H1 (cell line): Measurements from ENCODE around the gene CUBN. TPM values are rescaled to one million over a fixed set of nuclear protein-coding genes. Genes with fewer than 3 reads are reported as not detected.
"Not testable (repeated sequence)": the region's sequence is repeated elsewhere in the genome, so short reads cannot be mapped to it uniquely, and the experiment has no call there.

ENCODE experiments used
- CTCF ChIA-PET: fragments of 300-600 bp; sonication (Branson Sonifier 250); formaldehyde crosslinking; loops from one replicate; lab custom pipeline; 2021; ENCODE audit not compliant: partially characterized antibody; lab: Charles Lee
- POLR2A ChIA-PET: fragments of 300-600 bp; sonication (Branson Sonifier 250); formaldehyde crosslinking; loops from one replicate; lab custom pipeline; 2021; ENCODE audit warnings: inconsistent platforms; ENCODE audit not compliant: partially characterized antibody; lab: Charles Lee
- DNase-seq, 2 experiments: peaks; one replicate each; pipeline versions ENCODE4 v3.0.0 to v3.0.0-alpha.2; 2010 to 2022; ENCODE audit warnings: low spot score in 2 of 2, low read depth in 1 of 2, mixed read lengths in 1 of 2
- FAIRE-seq: peaks from 2 replicates; lab custom pipeline; 2011; peaks lifted over from hg19 to GRCh38; lab: Jason Lieb, UNC
- H2AFZ ChIP-seq: 2 replicates; pipeline ENCODE4 v1.8.1; 2012; ENCODE audit warnings: low read length, inconsistent platforms
- H2AK5ac ChIP-seq: 2 replicates; pipeline ENCODE4 v1.6.1; 2013; ENCODE audit warnings: low read depth, low read length
- H2BK120ac ChIP-seq: replicated peaks from 2 replicates; pipeline ENCODE3; 2013; ENCODE audit warnings: low read depth, low read length, inconsistent platforms
- H2BK12ac ChIP-seq: 2 replicates; pipeline ENCODE4 v1.6.1; 2013; ENCODE audit warnings: low read depth, low read length
- H2BK15ac ChIP-seq: 2 replicates; pipeline ENCODE4 v1.6.1; 2013; ENCODE audit warnings: low read length
- H2BK20ac ChIP-seq: 2 replicates; pipeline ENCODE4 v1.6.1; 2013; ENCODE audit warnings: low read length
- H2BK5ac ChIP-seq: 2 replicates; pipeline ENCODE4 v1.6.1; 2013; ENCODE audit warnings: low read depth, low read length
- H3K14ac ChIP-seq: 2 replicates; pipeline ENCODE4 v1.6.1; 2013; ENCODE audit warnings: inconsistent platforms; ENCODE audit not compliant: insufficient read length
- H3K18ac ChIP-seq: 2 replicates; pipeline ENCODE4 v1.6.1; 2013; ENCODE audit warnings: low read length; ENCODE audit errors: extremely low read depth
- H3K23ac ChIP-seq: 2 replicates; pipeline ENCODE4 v1.6.1; 2013; ENCODE audit warnings: inconsistent platforms; ENCODE audit not compliant: insufficient read length
- H3K23me2 ChIP-seq: 2 replicates; pipeline ENCODE4 v1.6.1; 2013; ENCODE audit warnings: low read depth, low read length
- H3K27ac ChIP-seq: 2 replicates; pipeline ENCODE4 v1.6.1; 2011; ENCODE audit warnings: low read depth, low read length, inconsistent platforms
- H3K27me3 ChIP-seq, 4 experiments: replicated peaks in 1 of 4; 1 replicate in 1 of 4; 2 replicates in 3 of 4; pipeline versions ENCODE4 v1.6.1 to v1.8.1; 2011 to 2013; ENCODE audit warnings: low read length in 3 of 4, mild to moderate bottlenecking in 3 of 4, inconsistent platforms in 2 of 4, mixed read lengths in 2 of 4, moderate library complexity in 1 of 4; ENCODE audit not compliant: control insufficient read depth in 3 of 4, insufficient read depth in 3 of 4; ENCODE audit errors: extremely low read depth in 1 of 4
- H3K36me3 ChIP-seq, 4 experiments: 2 replicates each; pipeline versions ENCODE4 v1.6.1 to v1.8.1; 2011 to 2013; ENCODE audit warnings: mild to moderate bottlenecking in 4 of 4, low read length in 3 of 4, moderate library complexity in 2 of 4, control low read depth in 1 of 4, inconsistent platforms in 1 of 4; ENCODE audit not compliant: insufficient read depth in 4 of 4, control insufficient read depth in 2 of 4
- H3K4ac ChIP-seq: replicated peaks from 2 replicates; pipeline ENCODE3; 2013; ENCODE audit warnings: low read length, low read depth, mixed read lengths, inconsistent platforms; ENCODE audit not compliant: insufficient read length
- H3K4me1 ChIP-seq, 4 experiments: replicated peaks in 1 of 4; 1 replicate in 1 of 4; 2 replicates in 3 of 4; pipeline versions ENCODE4 v1.6.1 to v1.8.1; 2011 to 2013; ENCODE audit warnings: low read length in 3 of 4, inconsistent platforms in 2 of 4, mixed read lengths in 1 of 4; ENCODE audit not compliant: insufficient read depth in 4 of 4, control insufficient read depth in 3 of 4
- H3K4me2 ChIP-seq, 2 experiments: 2 replicates each; pipeline versions ENCODE4 v1.6.1 to v1.8.1; 2011 to 2013; ENCODE audit warnings: low read depth in 2 of 2, low read length in 2 of 2, control low read depth in 1 of 2, inconsistent platforms in 1 of 2, mild to moderate bottlenecking in 1 of 2; ENCODE audit not compliant: insufficient read depth in 1 of 2
- H3K4me3 ChIP-seq, 4 experiments: fragments of 200-600, 300-600 bp in 1 of 4; sonication (generic), shearing (Covaris generic), sonication (Bioruptor Twin) in 1 of 4; 2 replicates each; pipeline versions ENCODE4 v1.5.1 to v1.8.1; 2011 to 2016; ENCODE audit warnings: low read length in 4 of 4, low read depth in 3 of 4, control low read depth in 2 of 4, inconsistent platforms in 2 of 4, mild to moderate bottlenecking in 2 of 4, mixed read lengths in 1 of 4, moderate library complexity in 1 of 4; ENCODE audit not compliant: insufficient read depth in 2 of 4; ENCODE audit errors: extremely low read depth in 1 of 4
- H3K56ac ChIP-seq: replicated peaks from 2 replicates; pipeline ENCODE3; 2013; ENCODE audit warnings: low read depth, mild to moderate bottlenecking, mixed read lengths, low read length, inconsistent platforms; ENCODE audit not compliant: insufficient read length
- H3K79me1 ChIP-seq: 2 replicates; pipeline ENCODE4 v1.6.1; 2013; ENCODE audit warnings: low read depth, low read length, control low read depth
- H3K79me2 ChIP-seq, 2 experiments: 2 replicates each; pipeline versions ENCODE4 v1.6.1 to v1.8.1; 2012 to 2013; ENCODE audit warnings: low read length in 2 of 2, mild to moderate bottlenecking in 2 of 2, inconsistent platforms in 1 of 2; ENCODE audit not compliant: insufficient read depth in 2 of 2, control insufficient read depth in 1 of 2
- H3K9ac ChIP-seq, 4 experiments: replicated peaks in 1 of 4; 1 replicate in 1 of 4; 2 replicates in 3 of 4; pipeline versions ENCODE4 v1.6.1 to v1.8.1; 2011 to 2013; ENCODE audit warnings: low read depth in 3 of 4, low read length in 3 of 4, control low read depth in 2 of 4, mild to moderate bottlenecking in 2 of 4, moderate library complexity in 2 of 4, inconsistent platforms in 1 of 4; ENCODE audit errors: extremely low read depth in 1 of 4
- H3K9me3 ChIP-seq, 2 experiments: 2 replicates each; pipeline versions ENCODE4 v1.6.1 to v1.8.1; 2012 to 2013; ENCODE audit warnings: mild to moderate bottlenecking in 2 of 2, moderate library complexity in 2 of 2, control low read depth in 1 of 2, inconsistent platforms in 1 of 2, low read depth in 1 of 2, low read length in 1 of 2, mixed read lengths in 1 of 2; ENCODE audit not compliant: insufficient read depth in 2 of 2
- H4K20me1 ChIP-seq, 2 experiments: replicated peaks in 1 of 2; 2 replicates each; pipeline versions ENCODE3 to v1.8.1; 2011 to 2013; ENCODE audit warnings: inconsistent platforms in 2 of 2, low read length in 2 of 2, mild to moderate bottlenecking in 1 of 2; ENCODE audit not compliant: insufficient read depth in 2 of 2, control insufficient read depth in 1 of 2
- H4K5ac ChIP-seq: 2 replicates; pipeline ENCODE4 v1.6.1; 2013; ENCODE audit warnings: low read length, low read depth, mixed read lengths, inconsistent platforms; ENCODE audit not compliant: insufficient read length
- H4K8ac ChIP-seq: 2 replicates; pipeline ENCODE4 v1.8.0; 2013; ENCODE audit warnings: mild to moderate bottlenecking, moderate library complexity, low read length, inconsistent platforms; ENCODE audit not compliant: insufficient read depth; ENCODE audit errors: extremely low read depth
- H4K91ac ChIP-seq: replicated peaks from 2 replicates; pipeline ENCODE3; 2013; ENCODE audit warnings: low read length, mixed read lengths, inconsistent platforms; ENCODE audit not compliant: insufficient read length
- WGBS, 2 experiments: shearing (Covaris generic) in 1 of 2; methylation state at CpG; one replicate each; pipeline versions ENCODE4 v1.1.6 to v1.1.7; 2013 to 2015; ENCODE audit warnings: low lambda C conversion rate in 2 of 2, mixed read lengths in 2 of 2, inconsistent platforms in 1 of 2, low coverage in 1 of 2, missing lambda C conversion rate in 1 of 2; ENCODE audit not compliant: insufficient replicate concordance in 2 of 2, insufficient coverage in 1 of 2, insufficient read length in 1 of 2; ENCODE audit errors: extremely low coverage in 1 of 2, missing lambda C conversion rate in 1 of 2; 5-methylcytosine and 5-hydroxymethylcytosine counted together
- polyA plus RNA-seq, 7 experiments: library from polyadenylated mRNA; depleted of rRNA in 3 of 7; stranded (reverse) in 5 of 7; unstranded in 2 of 7; fragments of >200 nt in 5 of 7; fragments of 200-250 nt in 2 of 7; gene quantifications; 1 replicate in 5 of 7; 2 replicates in 1 of 7; 4 replicates in 1 of 7; pipeline versions ENCODE4 v1.2.1 to v1.2.3, GENCODE V29; 2011 to 2013; ENCODE audit warnings: missing spikeins in 2 of 7, mixed read lengths in 2 of 7
- total RNA-seq: library from RNA; stranded (reverse); fragmentation: NEBNext Ultra II Directional; extraction: Animal tissue kit (Norgen Biotek cat#: 25700); gene quantifications from 2 replicates; pipeline ENCODE4 v1.2.1, GENCODE V29; 2021

Gene CUBN
- total and polyA plus RNA-seq, 2 of the 8 experiments (the other 6 are each of a cell fraction or from before 2014, with no cell fraction given): 0.04 to 0.08 TPM

- H3K36me3 ChIP-seq, H3K9ac ChIP-seq, H3K14ac ChIP-seq, H2AFZ ChIP-seq, H3K9me3 ChIP-seq, H2BK5ac ChIP-seq, H4K5ac ChIP-seq, FAIRE-seq, H3K4me1 ChIP-seq, POLR2A ChIA-PET, H3K23me2 ChIP-seq, H2BK12ac ChIP-seq, H2BK15ac ChIP-seq, H3K27ac ChIP-seq, H2BK20ac ChIP-seq, H3K56ac ChIP-seq, H2AK5ac ChIP-seq, H3K23ac ChIP-seq, DNase-seq, H2BK120ac ChIP-seq, H3K18ac ChIP-seq, H3K79me1 ChIP-seq, H4K91ac ChIP-seq, H3K4me3 ChIP-seq, H3K4me2 ChIP-seq, H4K8ac ChIP-seq, H4K20me1 ChIP-seq, H3K4ac ChIP-seq, H3K79me2 ChIP-seq, H3K27me3 ChIP-seq: not testable (repeated sequence)
- 93% methylated on average over 12 of the region's 13 CpGs; no CpG with 5 or more reads in 1 of the 2 experiments for WGBS, 2 experiments
- CTCF ChIA-PET: interaction anchor here (0.6 to 1.0 kb wide), 2 partner anchors 115 to 143 kb away, joined by 3 read pairs; no protein-coding TSS in a partner anchor
Measured at GRCh38 chr10:17114878-17115444, 14.7 kb downstream of the CUBN start.
